ENCODE measurements around the gene RAB20. TPM values are rescaled to one million over a fixed set of nuclear protein-coding genes. Genes with fewer than 3 reads are reported as not detected.

RAB20 gene, protein sequence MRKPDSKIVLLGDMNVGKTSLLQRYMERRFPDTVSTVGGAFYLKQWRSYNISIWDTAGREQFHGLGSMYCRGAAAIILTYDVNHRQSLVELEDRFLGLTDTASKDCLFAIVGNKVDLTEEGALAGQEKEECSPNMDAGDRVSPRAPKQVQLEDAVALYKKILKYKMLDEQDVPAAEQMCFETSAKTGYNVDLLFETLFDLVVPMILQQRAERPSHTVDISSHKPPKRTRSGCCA
- total RNA-seq, result 9.1 and 11.1 TPM in 2 replicates

DNA sequence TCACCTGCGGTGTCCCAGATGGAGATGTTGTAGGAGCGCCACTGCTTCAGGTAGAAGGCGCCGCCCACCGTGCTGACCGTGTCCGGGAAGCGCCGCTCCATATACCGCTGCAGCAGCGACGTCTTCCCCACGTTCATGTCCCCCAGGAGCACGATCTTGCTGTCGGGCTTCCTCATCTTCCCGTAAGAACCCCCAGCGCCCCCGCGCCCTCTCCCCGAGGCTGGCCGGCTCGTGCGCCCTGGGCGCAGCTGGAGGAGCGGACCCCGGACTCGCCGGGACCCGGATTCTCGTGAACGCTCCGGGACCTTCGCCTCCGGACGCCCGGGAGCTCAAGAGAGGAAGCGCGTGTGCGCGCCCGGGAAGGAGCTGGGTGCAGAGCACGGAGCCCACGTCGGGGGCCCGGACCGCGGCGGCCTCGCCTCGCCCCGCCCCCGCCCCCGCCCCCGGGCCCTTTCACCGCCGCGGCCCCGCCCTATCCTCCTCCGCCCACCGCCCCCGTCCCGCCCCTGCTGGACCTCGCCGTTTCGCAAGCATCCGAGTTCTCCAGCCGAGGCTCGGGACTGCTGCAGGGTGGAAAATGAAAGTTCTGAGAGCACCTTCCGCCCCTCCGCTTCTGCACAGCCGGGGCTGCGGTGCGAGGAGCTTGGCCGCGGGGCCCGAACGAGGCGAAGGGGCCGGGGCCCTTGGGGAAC lies at the start of gene RAB20:
Gene RAB20 (minus strand): TSS at position 379 of the 692 bp plus-strand sequence. CDS start 203 bp downstream, at position 176.

Other genes with a start within 250 kb of the RAB20 start
- 13.6 and 14.3 TPM in 2 replicates for gene NAXD, start 53.8 kb upstream of the RAB20 start, total RNA-seq
- gene CARS2, start 144.4 kb upstream of the RAB20 start, total RNA-seq, result 38.4 and 51.6 TPM in 2 replicates
- 8.7 and 15.4 TPM in 2 replicates for gene ING1, start 152.0 kb upstream of the RAB20 start, total RNA-seq